K562 (cell line): ENCODE measurements around the gene CAPN2. TPM values are rescaled to one million over a fixed set of nuclear protein-coding genes. Genes with fewer than 3 reads are reported as not detected.

Experiments used
- BACH1 ChIP-seq: fragments of 200-800 bp; sonication (Bioruptor generic); IDR thresholded peaks from 2 replicates; pipeline ENCODE4 v1.6.1; 2016; ENCODE audit warnings: missing genetic modification characterization, missing compliant biosample characterization
- BCLAF1 ChIP-seq, 2 experiments: fragments of 450-650 bp in 1 of 2; IDR thresholded peaks; 2 replicates each; pipeline ENCODE4 v1.6.1; 2011 to 2017; ENCODE audit warnings: low read depth in 2 of 2, antibody characterized with exemption in 1 of 2, borderline replicate concordance in 1 of 2, low read length in 1 of 2, mild to moderate bottlenecking in 1 of 2, mixed read lengths in 1 of 2; ENCODE audit not compliant: control insufficient read depth in 1 of 2
- CTBP1 ChIP-seq: fragments of 450-650 bp; IDR thresholded peaks from 2 replicates; pipeline ENCODE4 v1.6.1; 2016; ENCODE audit warnings: borderline replicate concordance
- DDX20 ChIP-seq: fragments of 450-650 bp; IDR thresholded peaks from 2 replicates; pipeline ENCODE4 v1.6.1; 2016; ENCODE audit warnings: missing genetic modification characterization, low read depth, mild to moderate bottlenecking, missing compliant biosample characterization, moderate library complexity
- E2F4 ChIP-seq: sonication (generic); formaldehyde crosslinking; IDR thresholded peaks from 2 replicates; pipeline ENCODE4 v1.8.0; 2022; ENCODE audit warnings: mild to moderate bottlenecking, low read depth, missing genetic modification reagents
- EWSR1 ChIP-seq: fragments of 450-650 bp; IDR thresholded peaks from 2 replicates; pipeline ENCODE4 v1.6.1; 2018; ENCODE audit warnings: borderline replicate concordance, mild to moderate bottlenecking, low read depth, moderate library complexity; ENCODE audit not compliant: partially characterized antibody
- MCM7 ChIP-seq, 2 experiments: fragments of 450-650 bp; IDR thresholded peaks; 2 replicates each; pipeline ENCODE4 v1.6.1; 2016 to 2018
- MIER1 ChIP-seq: fragments of 450-650 bp; IDR thresholded peaks from 2 replicates; pipeline ENCODE4 v1.6.1; 2016; ENCODE audit warnings: antibody characterized with exemption, mild to moderate bottlenecking, low read depth
- NFIC ChIP-seq: fragments of 450-650 bp; IDR thresholded peaks from 2 replicates; pipeline ENCODE4 v1.6.1; 2017; ENCODE audit warnings: mild to moderate bottlenecking, inconsistent platforms
- PRDM10 ChIP-seq: fragments of 450-650 bp; IDR thresholded peaks from 2 replicates; pipeline ENCODE4 v1.6.1; 2018; ENCODE audit not compliant: partially characterized antibody
- TCF15 ChIP-seq: fragments of 250-450 bp; sonication (Bioruptor Pico); IDR thresholded peaks from 2 replicates; pipeline ENCODE4 v1.8.0; 2022; ENCODE audit warnings: moderate library complexity, mild to moderate bottlenecking, inconsistent platforms
- ZNF431 ChIP-seq: sonication (generic); formaldehyde crosslinking; IDR thresholded peaks from 2 replicates; pipeline ENCODE4 v1.8.0; 2022; ENCODE audit warnings: mild to moderate bottlenecking, missing genetic modification reagents
- ZNF561 ChIP-seq: fragments of 450-650 bp; formaldehyde crosslinking; conservative IDR thresholded peaks from 2 replicates; pipeline ENCODE4 v1.4.0; 2020; ENCODE audit warnings: mild to moderate bottlenecking, moderate library complexity
- ZNF707 ChIP-seq: fragments of 250-450 bp; sonication (Bioruptor Pico); conservative IDR thresholded peaks from 2 replicates; pipeline ENCODE4 v1.8.0; 2022; ENCODE audit warnings: inconsistent platforms, mild to moderate bottlenecking, moderate library complexity
- polyA plus RNA-seq, 8 experiments: library from polyadenylated mRNA; depleted of rRNA in 4 of 8; stranded (reverse) in 5 of 8; unstranded in 3 of 8; fragments of >200 nt; fragmentation: Nextera tagmentation in 2 of 8; fragmentation: Illumina TruSeq in 1 of 8; extraction: Ambion mirVana in 2 of 8; extraction: Trizol in 1 of 8; gene quantifications; 2 replicates each; pipeline versions ENCODE4 v1.2.1 to v1.2.3, GENCODE V29; 2011 to 2014; ENCODE audit warnings: inconsistent platforms in 1 of 8, missing spikeins in 1 of 8
- total RNA-seq, 7 experiments: library from RNA; depleted of rRNA in 6 of 7; stranded (reverse); fragments of >200 nt in 6 of 7; fragmentation: Illumina TruSeq in 2 of 7; extraction: Trizol in 2 of 7; gene quantifications; 2 replicates each; pipeline versions ENCODE4 v1.2.1 to v1.2.3, GENCODE V29; 2011 to 2021; ENCODE audit warnings: low replicate concordance in 1 of 7

Gene CAPN2
- total and polyA plus RNA-seq, 9 of the 15 experiments (the other 6 are each of a cell fraction or from before 2014, with no cell fraction given), result 24.6 to 157 (median 101) TPM

GRCh38 chr1:223712194-223712849 lies at the start of gene CAPN2 (continued):
- TF ChIP-seq BCLAF1 (IDR thresholded peaks at IDR 0.05; ENCODE audit: borderline replicate concordance in 1 of 2, control insufficient read depth in 1 of 2, low read depth in 2 of 2, low read length in 1 of 2), result no peak
- TF ChIP-seq ZNF431 (CRISPR knock-in tag), result peak; percentile 62
- no peak; the same call in 1 of the 2 replicates for TF ChIP-seq NFIC
- no peak for TF ChIP-seq EWSR1
- TF ChIP-seq CTBP1, result peak; percentile 99
- TF ChIP-seq BACH1 (tag), result no peak
- TF ChIP-seq DDX20, result no peak
- TF ChIP-seq E2F4 (CRISPR knock-in tag), result no peak
- no peak for TF ChIP-seq ZNF707
- no peak for TF ChIP-seq PRDM10
- no peak for TF ChIP-seq TCF15
- no peak for TF ChIP-seq ZNF561 (CRISPR knock-in tag)
- no peak for TF ChIP-seq MIER1
- no peak for TF ChIP-seq MCM7 (IDR thresholded peaks at IDR 0.05)
